Body of pancreas (tissue), 4 donors: ENCODE results near the gene ACOT9.

ENCODE experiments used
- CTCF ChIP-seq, 7 experiments: fragments of 450-650 bp in 4 of 7; fragments of 200-600 bp in 3 of 7; sonication (generic) in 3 of 7; IDR thresholded peaks; one replicate each; pipeline ENCODE4 v1.5.1; 2016 to 2019; ENCODE audit warnings: antibody characterized with exemption in 7 of 7
- POLR2A ChIP-seq, 3 donors: fragments of 450-650 bp; IDR thresholded peaks; one replicate each; pipeline ENCODE4 v1.6.1; 2016; ENCODE audit warnings: antibody characterized with exemption in 3 of 3, mild to moderate bottlenecking in 2 of 3

GRCh38 chrX:23784470-23785331 lies 41.6 kb upstream of the ACOT9 start:
- TF ChIP-seq POLR2A (IDR thresholded peaks at IDR 0.05), result peak in 2 of 3 donors; percentile 30 to 55
- no peak for TF ChIP-seq CTCF (IDR thresholded peaks at IDR 0.05)
